GM19455 (cell line): ENCODE measurements around the gene UPK1B.
"Not testable (repeated sequence)": the region's sequence is repeated elsewhere in the genome, so short reads cannot be mapped to it uniquely, and the experiment has no call there.

Source experiments
- ATAC-seq: cut with Tn5 transposase; IDR thresholded peaks from one replicate; pipeline ENCODE4 v1.9.1; 2021; ENCODE audit not compliant: unreplicated experiment

Gene UPK1B

DNA sequence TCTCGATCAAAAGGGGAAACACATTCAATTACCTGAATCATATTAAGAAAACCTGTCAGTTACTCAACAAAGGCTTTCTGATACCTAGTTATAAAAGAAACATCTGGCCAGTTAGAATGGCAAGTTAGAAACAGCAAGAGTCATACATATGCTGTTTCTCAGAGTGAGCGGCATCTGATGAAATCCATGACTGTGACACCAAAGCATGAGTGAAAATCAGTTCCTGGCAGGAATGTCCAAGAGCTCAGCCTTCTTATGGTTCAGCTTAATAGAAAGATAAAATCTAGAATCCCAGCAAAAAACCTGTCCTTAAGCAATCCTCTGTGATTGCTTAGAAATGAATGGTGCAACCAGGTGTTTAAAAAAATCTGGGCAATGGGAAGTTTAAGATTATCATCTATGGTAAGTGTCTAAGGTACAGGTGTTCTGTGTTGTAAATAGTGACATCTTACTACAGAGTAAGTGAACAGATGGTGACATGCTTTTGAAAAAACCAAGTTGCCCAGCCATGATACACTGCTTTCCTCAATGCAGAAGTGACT, 48.5 kb downstream of the UPK1B start:
- no peak for ATAC-seq

DNA sequence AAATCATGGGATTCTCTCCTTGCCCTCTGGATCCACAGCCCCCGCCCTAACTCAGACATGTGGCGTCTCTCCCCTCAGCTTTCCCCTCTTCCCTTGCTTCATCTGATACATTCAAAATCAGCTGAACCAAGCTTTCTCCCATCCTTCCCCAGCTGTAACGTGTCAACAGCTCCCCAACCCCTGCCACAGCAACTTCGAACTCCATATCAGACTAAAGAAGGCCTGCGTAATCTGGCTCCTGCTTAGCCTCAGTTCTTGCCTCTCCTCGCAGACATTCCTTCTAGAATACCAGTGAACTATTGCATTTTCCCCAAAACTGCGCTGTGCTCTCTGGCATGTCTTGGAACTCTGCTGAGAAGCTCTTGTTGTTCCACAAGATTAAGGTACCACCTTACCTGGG, 49.0 kb downstream of the UPK1B start:
- ATAC-seq = no peak

DNA sequence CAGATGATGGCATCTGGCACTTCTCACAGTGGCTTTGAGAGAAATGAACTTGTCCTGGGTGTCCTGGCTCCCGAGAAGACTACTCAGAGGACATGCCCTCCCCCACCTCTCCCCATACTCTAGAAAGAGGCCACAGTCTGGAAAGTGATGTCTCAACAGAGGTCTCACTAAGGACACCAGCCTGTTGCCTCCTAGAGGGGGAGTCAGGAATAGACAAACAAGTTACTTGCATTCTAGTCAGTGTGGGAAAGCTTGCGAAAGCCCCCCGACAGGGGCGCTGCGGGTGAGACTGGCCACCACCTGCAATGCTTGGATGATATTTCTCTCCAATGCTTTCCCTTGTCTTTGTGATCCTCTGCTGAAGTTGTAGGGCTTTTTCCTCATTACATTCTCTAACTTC, 50.1 kb downstream of the UPK1B start:
- no peak for ATAC-seq

DNA sequence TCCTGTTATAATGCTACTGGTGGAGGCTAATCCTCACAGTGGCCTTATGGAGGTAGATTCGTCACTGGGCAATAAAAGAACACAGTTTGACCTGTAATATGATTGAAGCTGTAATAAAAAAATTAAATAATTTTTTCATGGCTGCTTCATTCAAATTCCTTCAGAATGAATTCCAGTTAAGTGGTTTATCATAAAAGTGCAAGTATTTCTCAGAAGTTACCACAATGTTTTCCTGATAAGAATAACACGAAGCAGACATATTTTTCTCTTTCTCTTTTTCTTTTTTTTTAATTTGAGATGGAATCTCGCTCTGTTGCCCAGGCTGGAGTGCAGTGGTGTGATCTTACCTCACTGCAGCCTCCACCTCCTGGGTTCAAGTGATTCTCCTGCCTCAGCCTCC, 51.7 kb downstream of the UPK1B start:
- ATAC-seq = no peak

DNA sequence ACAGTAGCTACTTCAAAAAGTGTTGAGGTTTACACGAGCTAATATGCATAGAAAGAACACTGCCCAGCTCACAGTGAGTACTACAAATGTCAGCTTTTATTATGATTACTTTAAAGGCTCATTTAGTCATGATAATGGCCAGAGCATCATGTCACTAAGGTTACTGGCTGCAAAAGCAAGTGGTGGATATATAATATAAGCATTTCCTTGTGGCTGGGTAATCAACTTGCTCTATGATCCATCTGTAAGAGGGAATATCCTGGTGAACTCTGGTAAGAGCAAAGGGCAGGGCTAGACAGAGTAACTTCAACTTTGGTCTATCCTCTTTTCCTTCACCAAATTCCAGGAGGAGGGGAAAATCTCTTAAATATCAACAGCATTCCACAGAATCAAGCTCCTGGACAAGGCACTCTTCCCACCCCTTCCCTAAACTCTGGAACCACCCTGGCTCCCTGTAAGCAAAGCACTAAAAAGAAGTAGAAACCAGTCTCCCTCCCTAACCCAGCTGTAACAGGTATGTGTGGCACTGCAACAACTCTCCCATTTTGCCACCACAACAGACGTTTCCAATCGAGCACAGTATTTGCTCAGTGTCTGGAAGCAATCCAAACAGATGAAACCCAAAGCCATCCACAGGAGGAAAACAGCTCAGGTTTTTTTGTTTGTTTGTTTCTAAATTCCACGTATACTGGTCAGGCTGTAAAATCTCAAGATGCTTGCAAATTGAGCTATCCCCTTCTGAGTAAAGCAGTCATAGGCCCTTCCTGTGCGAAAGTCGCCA, 53.9 kb downstream of the UPK1B start:
- ATAC-seq = no peak

DNA sequence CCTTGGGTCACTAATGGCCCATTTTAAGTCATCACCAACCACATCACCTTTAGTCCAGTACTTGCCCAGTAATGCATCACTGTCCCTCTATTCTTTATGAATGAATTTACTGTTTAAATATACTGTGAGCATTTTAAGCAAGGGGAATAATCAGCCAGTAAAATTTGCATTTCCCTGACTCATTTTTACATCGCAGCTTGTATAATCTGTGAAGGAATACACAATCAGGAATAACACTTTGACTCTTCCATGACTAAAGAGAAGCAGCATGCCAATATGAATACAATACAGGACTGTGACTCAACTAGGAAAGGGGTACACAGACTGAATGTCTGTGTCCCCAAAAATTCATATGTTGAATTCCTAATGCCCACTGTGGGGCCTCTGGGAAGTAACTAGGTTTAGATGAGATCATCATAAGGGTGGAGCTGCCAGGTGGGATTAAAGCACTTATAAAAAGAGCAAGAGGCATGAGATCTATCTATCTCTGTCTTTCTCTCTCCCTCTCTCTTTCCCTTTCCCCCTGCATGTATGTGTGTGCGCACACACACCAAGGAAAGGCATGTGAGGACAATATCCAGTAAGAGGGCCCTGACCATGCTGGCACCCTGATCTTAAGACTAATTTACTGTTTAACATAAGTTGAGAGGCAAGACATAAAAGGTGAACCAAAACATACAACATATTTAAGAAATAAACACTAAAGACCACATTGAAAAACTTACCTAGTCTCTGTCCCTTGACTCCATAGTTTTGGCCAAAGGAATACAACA, 55.2 kb downstream of the UPK1B start:
- no peak for ATAC-seq

DNA sequence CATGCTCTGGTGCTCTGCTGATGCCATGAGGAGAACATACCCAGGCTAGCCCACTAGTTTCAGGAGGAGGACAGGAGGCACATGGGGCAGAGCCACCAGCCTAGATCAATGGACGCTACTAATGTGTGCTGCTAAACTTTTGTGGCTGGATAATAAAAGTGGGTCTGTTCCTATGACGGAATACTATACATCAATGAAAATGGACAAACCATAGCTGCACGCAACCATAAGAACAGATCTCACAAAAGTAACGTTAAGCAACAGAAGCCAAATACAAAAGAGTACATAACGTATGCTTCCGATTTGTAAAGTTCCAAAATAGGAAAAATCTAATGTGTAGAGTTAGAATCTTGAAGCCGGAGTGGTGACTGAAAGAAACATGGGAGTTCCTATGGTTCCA, 55.8 kb downstream of the UPK1B start:
- no peak for ATAC-seq

DNA sequence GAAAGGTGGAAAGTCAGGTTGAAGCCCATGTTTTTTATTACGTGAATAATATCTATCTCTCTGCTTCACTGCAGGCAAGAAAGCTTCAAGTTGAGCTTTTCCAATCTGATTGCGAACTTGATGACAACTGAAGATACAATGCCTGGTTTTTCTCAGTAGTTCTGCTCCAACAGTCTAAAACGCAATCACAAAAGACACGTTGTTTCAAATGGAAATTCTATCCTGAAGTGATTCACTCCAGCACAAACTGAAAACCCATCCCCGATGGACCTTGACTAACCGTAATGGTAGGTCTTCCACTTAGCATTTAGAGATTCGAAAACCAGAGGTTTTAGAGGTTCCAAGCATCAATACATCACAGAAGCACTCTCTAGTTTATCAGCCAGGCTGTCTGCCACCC, 56.7 kb downstream of the UPK1B start:
- ATAC-seq = no peak

DNA sequence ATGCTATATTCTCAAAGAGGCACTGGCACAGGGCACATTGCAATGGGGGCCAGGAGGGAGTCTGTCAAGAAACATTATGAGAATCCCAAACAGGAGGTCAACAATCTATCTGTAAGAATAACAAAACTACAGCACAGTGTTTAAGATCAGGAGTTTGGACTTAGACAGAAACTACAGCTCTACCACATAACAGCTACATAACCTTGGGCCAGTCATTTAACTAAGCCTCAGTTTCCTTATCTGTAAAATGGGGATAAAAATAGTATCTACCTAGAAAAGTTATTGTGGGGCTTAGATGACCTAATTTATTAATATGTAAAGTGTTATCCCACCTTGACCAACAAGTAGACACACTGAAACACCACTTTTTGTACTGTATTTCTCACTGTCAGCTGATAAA, 57.3 kb downstream of the UPK1B start:
- no peak for ATAC-seq

DNA sequence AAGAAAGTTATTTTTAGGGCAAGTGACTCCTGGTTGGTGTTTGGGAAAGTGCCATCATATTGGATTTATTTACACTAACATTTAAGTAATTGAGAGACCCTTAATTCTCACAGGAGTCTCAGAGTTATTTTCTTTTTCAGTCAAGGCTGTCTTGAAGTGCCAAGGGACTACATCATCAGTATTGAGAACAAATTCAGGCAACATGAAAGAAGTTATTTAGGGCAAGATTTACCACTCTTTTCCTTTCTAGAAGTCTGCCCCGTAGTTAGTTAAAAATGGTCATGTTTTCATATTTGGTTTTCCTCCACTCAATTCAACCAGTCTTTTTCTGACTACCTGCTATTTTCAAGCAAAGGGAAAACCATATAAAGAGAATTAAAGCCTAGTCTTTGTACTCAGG, 61.2 kb downstream of the UPK1B start:
- no peak for ATAC-seq

DNA sequence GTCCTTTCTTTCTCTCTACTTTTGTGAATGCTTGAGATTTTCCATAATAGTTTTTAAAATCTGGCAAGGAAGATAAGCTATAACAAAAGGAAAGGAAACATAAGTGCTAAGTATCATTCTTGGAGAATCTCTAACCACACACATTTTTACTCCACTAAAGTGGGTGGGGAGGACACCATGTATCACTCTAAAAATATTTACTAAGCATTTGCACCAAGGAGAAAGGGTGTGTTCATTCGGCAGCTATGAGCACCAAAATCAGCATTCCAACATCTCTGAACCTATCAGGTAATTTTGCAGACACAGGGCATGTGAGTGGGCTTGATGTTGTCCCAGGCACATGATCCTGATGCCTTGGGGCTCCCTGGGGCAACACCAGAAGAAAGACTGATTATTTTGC, 61.8 kb downstream of the UPK1B start:
- no peak for ATAC-seq

DNA sequence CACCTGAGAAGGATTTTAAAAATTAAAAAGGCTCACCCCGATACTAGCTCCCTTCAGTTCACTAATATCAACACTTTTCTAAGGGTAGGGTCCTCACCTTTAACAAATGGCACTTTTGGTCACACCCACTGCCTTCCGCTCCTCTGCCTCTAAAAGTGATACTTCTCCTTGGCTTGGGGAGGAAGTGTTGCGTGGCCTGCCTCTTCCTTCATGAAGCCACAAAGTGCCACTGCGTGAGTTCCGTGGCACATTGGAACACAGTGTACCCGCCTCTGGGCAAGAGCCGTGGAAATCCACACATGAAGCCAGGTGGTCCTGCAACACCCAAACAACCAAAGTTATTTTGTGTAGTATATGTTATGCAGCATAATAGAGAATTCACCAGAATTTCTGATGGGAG, 63.4 kb downstream of the UPK1B start:
- ATAC-seq = no peak

DNA sequence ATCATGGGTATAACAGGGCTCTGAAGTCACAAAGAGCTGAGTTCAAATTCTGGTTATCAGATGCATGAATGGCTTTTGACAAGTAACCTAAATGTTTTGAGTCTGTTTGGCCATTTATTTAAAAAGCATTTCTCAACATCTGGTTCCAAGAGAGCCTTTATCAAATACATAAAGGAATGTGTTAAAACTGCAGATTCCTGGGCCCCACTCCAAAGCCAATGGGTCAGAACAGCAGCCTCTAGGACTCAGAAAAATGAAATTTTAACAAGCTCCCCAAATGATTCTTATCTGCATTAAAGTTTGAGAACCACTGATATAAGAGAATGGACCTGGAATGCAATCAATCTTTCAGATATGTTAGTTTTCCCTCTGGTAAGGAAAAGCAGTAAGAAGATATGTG, 63.9 kb downstream of the UPK1B start:
- no peak for ATAC-seq

DNA sequence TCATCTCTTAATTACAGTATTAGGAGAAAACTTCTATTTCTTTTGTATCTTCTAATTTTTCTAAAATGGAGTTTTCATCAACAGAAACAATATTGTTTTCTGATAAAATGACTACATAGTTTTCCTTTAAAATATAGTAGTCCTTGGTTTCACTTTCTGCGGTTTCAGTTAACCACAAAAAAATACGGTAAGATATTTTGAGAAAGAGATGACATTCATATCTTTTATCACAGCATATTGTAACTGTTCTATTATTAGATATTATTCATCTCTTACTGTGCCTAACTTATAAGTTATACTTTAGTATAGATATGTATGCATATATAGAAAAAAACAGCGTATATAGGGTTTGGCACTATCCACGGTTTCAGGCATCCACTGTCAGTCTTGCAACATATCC, 65.0 kb downstream of the UPK1B start:
- no peak for ATAC-seq

DNA sequence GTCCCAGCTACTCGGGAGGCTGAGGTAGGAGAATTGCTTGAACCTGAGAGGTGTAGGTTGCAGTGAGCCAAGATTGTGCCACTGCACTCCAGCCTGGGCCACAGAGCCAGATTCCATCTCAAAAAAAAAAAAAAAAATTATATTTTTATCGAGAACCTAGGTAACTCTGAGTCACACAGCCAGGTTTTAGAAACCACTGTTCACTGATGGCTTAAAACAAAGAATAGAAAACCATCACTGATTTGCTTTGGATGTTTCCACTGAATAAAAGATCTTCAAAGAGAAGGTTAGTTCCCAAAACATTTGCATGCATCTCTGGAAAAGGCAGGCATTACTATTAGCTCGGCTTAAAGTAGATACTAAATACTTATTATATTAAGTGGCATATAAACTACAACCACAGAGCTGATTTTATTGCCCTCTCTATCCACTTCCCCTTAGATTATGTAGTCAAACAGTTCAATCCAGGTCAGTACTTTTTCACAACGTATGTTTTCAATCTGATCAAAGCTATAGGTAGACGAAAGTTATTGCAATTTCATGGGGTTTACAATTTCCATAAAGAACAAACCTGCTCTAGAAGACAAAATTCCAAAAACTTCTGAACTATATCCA, 65.9 kb downstream of the UPK1B start:
- no peak for ATAC-seq

DNA sequence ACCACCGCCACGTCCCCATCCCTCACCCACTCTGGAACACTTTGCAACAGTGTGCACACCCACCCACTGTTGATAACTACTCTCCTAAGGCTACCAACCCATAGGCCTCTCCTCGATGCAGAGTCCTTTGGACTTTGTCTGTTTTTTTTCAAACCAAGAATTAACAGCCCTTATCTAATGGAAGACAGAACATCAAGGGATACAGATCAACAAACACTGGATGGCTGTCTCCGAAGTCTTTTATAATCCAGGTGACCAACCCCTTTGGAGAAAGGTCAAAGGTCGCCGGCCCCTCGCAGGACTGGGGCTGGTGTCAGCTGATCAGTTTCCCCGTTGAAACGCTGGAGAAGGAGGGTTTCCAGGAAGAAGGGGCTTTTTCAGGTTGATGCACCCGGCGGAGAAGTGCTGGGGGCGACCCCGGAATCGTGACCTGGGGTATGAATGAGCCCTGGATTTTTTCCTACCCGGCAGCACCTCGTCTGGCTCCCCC, 66.7 kb downstream of the UPK1B start:
- peak; percentile 20 for ATAC-seq

DNA sequence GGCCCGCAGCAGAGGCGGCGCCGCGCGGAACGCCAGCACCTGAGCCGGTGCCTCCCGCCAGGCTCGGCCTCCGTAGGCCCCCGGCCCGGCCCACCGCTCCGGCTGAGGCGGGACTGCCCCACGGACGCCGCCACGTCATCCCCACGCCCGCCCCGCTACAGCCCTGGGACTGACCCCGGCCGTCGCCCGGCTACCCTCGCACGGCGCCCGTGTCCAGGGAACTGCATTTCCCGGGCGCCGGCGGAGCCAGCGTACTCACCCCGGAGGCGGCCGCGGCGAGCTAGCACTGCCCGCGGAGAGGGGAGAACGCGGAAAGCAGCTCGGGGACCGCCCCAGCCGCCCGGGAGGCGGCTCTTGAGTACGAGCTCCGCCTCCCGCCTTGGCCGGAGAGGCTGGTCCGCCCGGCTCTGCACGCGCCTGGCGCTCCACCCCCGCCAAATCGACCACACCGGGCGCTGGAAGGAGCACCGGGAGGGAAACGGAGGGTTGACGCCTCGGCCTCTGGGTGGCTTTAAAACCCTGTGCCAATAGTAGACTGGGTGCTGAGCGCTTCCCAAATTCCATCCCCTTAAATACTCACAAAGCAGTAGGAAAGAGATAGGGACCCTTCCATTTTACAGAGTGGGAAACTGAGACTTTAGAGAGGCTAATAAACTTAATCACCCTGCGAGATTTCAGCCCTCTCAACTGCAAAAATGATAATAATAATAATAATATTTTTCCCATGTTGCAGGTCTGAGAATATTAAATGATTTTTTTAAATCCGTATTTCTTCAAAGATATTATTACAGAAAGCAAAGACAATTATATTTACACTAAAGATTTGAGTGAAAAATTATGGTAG, 67.4 kb downstream of the UPK1B start, which contains the start of gene B4GALT4:
Gene B4GALT4, minus strand, starts transcription at position 288 of the 844 bp plus-strand sequence. CDS start 10,779 bp downstream, outside the sequence.
- ATAC-seq = peak; percentile 89

DNA sequence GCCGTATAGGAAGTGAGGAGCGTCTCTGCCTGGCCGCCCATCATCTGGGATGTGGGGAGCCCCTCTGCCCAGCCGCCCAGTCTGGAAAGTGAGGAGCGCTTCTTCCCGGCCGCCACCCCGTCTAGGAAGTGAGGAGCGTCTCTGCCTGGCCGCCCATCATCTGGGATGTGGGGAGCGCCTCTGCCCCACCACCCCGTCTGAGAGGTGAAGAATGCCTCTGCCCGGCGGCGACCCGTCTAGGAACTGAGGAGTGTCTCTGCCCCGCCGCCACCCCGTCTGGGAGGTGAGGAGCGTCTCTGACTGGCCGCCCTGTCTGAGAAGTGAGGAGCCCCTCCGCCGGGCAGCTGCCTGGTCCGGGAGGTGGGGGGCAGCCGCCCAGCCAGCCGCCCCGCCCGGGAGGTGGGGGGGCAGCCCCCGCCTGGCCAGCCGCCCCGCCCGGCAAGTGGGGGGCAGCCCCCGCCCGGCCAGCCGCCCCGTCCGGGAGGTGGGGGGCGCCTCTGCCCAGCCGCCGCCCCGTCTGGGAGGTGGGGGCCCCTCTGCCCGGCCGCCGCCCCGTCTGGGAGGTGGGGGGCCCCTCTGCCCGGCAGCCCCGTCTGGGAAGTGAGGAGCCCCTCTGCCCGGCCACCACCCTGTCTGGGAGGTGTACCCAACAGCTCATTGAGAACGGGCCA, 69.1 kb downstream of the UPK1B start:
- not testable (repeated sequence) for ATAC-seq

DNA sequence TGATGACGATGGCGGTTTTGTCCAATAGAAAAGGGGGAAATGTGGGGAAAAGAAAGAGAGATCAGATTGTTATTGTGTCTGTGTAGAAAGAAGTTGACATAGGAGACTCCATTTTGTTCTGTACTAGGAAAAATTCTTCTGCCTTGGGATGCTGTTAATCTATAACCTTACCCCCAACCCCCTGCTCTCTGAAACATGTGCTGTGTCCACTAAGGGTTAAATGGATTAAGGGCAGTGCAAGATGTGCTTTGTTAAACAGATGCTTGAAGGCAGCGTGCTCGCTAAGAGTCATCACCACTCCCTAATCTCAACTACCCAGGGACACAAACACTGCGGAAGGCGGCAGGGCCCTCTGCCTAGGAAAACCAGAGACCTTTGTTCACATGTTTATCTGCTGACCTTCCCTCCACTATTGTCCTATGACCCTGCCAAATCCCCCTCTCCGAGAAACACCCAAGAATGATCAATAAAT, 69.7 kb downstream of the UPK1B start:
- ATAC-seq = not testable (repeated sequence)

DNA sequence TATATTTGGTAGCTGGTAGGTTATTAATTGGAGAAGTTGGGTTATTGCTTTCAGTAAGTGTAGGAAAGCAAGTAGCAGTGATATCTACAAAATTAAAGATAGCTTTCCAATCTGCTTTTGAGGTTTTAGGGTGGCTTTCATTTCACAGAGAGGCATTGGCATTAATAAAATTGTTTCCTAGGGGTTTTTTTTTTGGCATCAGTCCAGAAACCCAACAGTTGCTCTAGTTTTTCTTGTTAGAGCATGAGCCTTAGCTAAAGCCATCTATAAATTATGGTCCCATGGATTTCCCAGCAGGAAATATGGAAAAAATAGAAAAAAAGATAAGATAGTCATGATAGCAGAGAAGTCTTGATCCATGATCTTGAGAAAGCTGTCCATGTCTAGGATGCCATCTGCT, 70.3 kb downstream of the UPK1B start:
- no peak for ATAC-seq
